Omental fat pad (tissue), 4 donors: ENCODE results near the gene RRM1. TPM values are rescaled to one million over a fixed set of nuclear protein-coding genes. Genes with fewer than 3 reads are reported as not detected.

Experiments used
- ATAC-seq: fragments of 150-250 bp; one replicate; pipeline ENCODE4 v1.9.1; 2016; ENCODE audit warnings: mild to moderate bottlenecking, moderate library complexity; ENCODE audit not compliant: low FRiP score
- DNase-seq: peaks from one replicate; pipeline ENCODE4 v3.0.0-alpha.2; 2019; ENCODE audit warnings: low spot score
- total RNA-seq, 4 donors: library from RNA; depleted of rRNA; stranded (reverse); fragments of >200 nt; gene quantifications; one replicate each; pipeline ENCODE4 v1.1.0, GENCODE V29; 2016
- TF ChIP-seq, protein P1 (sequence below), 3 donors: fragments of 450-650 bp; IDR thresholded peaks; one replicate each; pipeline ENCODE4 v1.5.1; 2016 to 2017; ENCODE audit warnings: antibody characterized with exemption in 3 of 3, mild to moderate bottlenecking in 3 of 3, moderate library complexity in 2 of 3

RRM1 gene
- total RNA-seq, 4 donors from 2014 or later, result 26.0 to 42.4 (median 36.6) TPM

DNA sequence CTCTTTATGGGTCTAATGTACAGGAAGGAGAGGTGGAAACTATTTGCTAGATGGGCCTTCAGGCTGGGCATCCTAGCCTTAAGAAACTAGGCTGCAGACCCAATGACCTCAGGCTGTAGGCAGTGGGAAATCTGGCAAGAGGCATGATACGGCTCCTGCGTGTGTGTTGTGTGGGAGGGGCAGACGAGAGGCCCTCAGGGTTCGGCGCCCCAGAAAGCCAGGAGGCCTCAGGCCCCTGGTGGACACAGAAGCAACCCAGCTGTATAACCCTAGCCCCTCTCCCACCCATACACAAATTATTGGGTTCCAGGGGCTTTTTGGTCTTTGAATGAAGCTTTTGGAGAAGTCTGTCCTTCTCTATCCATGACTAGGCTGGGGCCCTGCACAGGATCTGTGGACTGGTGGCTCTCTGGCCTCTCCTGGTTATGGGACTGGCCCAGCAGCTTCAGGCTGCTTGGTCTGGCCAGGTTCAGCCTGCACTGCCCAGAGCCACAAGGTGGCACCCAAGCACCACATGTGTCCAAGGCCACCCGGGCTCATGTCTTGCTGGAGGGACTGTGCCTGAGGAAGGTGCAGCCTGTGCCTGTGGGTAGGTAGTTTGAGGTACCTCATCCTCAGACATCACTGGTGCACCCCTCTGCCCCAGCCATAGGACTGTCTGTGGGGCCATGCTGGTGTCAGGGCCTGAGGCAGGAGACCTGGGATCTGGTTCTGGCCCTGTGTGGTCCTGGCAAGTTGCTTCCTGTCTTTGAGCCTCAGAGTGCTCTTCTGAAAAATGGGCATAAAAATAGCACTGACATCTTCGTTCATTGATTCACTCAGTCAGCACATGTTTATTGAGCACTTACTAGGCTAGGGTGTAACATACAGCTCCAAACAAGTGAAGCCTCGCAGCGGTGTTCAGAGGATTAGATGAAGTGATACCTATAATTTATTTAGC, 87.5 kb downstream of the RRM1 start:
- no peak for ATAC-seq
- DNase-seq, result no peak
- TF ChIP-seq, protein P1, sequence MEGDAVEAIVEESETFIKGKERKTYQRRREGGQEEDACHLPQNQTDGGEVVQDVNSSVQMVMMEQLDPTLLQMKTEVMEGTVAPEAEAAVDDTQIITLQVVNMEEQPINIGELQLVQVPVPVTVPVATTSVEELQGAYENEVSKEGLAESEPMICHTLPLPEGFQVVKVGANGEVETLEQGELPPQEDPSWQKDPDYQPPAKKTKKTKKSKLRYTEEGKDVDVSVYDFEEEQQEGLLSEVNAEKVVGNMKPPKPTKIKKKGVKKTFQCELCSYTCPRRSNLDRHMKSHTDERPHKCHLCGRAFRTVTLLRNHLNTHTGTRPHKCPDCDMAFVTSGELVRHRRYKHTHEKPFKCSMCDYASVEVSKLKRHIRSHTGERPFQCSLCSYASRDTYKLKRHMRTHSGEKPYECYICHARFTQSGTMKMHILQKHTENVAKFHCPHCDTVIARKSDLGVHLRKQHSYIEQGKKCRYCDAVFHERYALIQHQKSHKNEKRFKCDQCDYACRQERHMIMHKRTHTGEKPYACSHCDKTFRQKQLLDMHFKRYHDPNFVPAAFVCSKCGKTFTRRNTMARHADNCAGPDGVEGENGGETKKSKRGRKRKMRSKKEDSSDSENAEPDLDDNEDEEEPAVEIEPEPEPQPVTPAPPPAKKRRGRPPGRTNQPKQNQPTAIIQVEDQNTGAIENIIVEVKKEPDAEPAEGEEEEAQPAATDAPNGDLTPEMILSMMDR (IDR thresholded peaks at IDR 0.05), result no peak

DNA sequence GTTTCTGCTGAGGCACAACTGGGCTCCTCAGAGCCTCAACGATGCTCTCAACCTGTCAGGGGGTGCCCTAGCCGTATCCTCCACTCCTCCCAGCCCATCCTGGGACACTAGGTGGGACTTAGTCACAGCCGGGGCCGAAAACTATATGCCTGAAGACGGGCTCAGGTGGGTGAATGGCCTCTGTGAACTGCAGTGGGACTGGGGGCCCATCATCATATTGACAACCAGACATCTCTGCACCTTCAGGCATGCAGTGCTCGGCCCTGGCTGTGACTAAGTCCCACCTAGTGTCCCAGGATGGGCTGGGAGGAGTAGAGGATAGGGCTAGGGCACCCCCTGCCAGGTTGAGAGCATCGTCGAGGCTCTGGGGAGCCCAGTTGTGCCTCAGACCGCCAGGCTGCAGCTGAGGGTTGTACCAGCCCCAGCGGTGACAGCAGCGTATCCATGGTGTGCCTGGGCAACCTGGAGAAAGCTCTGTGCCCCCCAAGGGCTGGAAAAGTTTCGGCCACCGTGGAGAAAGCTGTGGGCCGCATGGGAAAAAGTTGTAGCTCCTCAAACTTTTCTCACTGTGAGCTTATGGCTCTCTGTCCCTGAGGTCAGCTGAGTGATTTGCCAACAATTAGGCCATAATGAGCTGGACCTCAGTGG, 88.9 kb downstream of the RRM1 start:
- no peak for DNase-seq
- ATAC-seq, result no peak

DNA sequence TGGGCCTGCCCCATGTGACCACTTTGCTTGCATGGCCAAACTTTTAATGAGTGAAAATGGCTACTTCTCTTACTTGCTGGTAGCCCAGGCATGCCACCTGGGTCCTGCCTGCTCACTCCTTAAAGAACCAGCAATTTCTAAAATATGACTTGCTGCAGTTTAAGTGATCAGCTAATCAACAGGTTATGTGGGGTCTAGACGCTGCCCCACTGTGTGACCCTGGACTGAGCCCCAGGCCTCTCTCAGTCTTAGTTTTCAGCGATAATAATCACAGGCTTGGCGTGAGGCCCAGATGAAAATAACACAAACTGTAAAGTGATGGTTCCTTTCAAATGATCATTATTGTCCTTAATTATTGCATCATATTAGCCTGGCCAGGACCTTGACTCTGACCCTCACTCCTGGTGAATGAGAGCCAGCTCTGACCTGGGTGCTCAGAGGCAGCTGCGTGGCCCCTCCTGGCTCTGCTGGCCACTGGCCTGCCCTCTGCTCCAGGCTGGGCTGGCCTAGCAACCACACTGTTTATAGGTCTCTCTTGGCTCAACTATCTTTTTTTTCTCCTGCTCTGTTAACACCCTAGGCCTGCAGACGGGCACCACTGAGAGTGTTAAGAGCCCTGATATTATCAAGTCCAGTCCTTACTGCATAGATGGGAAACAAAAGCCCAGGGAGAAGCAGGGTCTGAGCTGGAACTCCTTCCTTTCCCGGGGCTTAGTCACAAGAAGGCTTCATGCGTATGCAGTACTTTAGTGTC, 89.7 kb downstream of the RRM1 start:
- no peak for ATAC-seq
- TF ChIP-seq, protein P1 (IDR thresholded peaks at IDR 0.05), result no peak
- DNase-seq, result no peak

More for the DNA sequence above, 88.9 kb downstream of the RRM1 start:
- TF ChIP-seq, protein P1 (IDR thresholded peaks at IDR 0.05), result no peak

DNA sequence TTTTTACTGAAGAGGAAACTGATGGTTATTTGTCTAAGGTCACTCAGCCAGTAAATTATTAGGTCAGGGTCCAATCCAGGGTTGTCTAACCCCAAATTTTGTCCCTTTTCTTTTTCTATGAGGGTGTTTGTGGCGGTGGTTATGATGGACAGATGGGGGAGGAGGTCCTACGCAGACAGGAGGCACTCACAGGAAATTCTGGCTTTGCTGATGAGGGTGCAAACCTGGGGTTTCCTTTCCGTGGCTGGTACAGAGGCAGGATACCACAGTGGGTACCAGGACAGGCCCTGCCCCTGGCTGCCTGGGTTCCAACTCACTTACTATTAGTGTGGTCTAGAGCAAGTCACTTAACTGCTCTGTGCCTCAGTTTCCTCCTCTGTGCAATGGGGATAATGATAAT, 91.0 kb downstream of the RRM1 start:
- no peak for DNase-seq
- TF ChIP-seq, protein P1 (IDR thresholded peaks at IDR 0.05), result no peak
- no peak for ATAC-seq

DNA sequence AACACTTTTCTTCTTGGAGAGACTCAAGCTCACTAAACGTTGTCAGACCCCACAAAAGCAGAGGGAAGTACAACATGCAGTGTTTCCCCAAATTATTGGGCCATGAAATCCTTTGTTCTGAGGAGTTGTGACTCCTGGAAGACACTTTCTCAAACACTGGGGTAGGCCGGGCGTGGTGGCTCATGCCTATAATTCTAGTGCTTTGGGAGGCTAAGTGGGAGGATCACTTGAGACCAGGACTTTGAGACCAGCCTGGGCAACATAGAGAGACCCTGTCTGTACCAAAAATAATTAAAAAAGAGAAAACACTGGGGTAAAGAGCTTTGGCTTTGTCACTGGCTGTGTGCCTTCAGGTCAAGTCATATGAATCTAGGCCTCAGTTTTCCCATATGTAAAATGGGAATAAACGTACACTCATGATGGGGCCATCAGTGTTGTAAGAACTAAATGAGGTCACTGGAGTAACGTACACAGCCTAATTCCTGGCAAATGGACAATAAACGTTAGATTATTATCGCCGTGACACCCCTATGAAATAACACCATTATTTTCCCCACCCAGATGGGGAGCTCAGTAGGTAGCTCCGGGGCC, 92.0 kb downstream of the RRM1 start:
- DNase-seq, result no peak
- ATAC-seq, result no peak
- TF ChIP-seq, protein P1 (IDR thresholded peaks at IDR 0.05), result no peak

DNA sequence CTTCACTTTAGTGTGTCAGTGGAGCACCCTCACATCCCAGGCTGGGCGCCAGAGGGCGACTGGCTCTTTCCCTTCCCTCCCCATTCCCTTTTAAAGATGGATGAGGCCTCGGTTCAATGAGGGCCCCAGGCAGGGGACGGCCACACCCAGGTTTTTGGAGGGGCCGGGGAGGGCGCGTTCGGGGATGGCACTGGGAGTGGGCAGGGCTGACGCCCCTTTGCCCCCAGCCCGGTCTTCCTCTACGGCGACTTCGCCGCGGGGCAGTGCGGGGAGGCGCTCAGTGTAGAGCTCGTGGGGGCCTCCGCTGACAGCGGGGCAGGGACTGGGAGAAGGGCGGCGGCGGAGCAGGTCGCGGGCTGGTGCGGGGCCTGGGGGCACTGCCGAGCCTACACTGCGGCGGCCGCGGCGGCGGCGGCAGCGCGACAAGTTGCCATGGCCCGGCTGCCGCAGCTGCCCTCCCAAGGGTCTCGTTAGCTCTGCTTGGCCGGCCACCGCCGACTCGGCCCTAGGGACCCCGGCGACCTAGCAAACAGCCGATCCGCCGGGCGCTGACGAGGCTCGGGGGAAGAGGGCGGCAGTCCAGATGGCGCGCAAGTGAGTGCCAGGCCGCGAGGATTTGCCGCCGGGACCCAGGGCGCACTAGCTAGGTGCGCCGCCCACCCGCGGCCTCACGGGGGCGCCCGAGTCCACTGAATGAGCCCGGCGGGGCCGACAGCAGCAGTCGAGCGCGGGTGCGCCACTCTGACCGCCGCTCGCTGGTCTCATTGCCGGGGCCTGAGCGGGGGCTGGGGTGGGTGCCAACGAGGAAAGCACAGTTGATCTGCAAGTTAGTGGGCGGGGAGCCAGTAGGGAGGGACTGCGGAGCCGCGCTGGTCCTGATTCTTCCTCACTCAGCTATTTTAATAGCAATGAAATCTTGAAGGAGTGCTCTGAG, 92.7 kb downstream of the RRM1 start:
- DNase-seq (peak; percentile 95), ATAC-seq (peak; percentile 97)
- TF ChIP-seq, protein P1 (IDR thresholded peaks at IDR 0.05), result peak in 2 of 3 donors; percentile 64 to 91
